ENCODE results near the gene SLC6A20.

GRCh38 chr3:45802146-45802545, 5.8 kb upstream of the SLC6A20 start:
- no peak for TF ChIP-seq CTCF (IDR thresholded peaks at IDR 0.05)
- no peak for TF ChIP-seq POLR2A (IDR thresholded peaks at IDR 0.05)

All from lower leg skin (tissue), 3 donors.